Left lung (tissue), 10 donors: Measurements from ENCODE around the gene FAM20C. TPM values are rescaled to one million over a fixed set of nuclear protein-coding genes. Genes with fewer than 3 reads are reported as not detected.

Experiments
- ATAC-seq: fragments of 200-7000 bp; cut with Tn5 transposase; one replicate; pipeline ENCODE4 v1.9.1; 2020; ENCODE audit warnings: moderate library complexity
- DNase-seq, 4 donors: peaks; one replicate each; pipeline ENCODE4 v3.0.0-alpha.2; 2013 to 2020
- H3K27ac ChIP-seq, 2 donors: fragments of 200-600 bp; sonication (generic) in 1 of 2; one replicate each; pipeline versions ENCODE4 v1.5.0 to v1.8.0; 2020 to 2021
- H3K27me3 ChIP-seq, 2 donors: fragments of 200-600 bp; sonication (generic) in 1 of 2; one replicate each; pipeline versions ENCODE4 v1.5.0 to v1.8.0; 2020 to 2021
- H3K36me3 ChIP-seq, 2 donors: fragments of 200-600 bp; sonication (generic) in 1 of 2; one replicate each; pipeline versions ENCODE4 v1.5.0 to v1.8.0; 2020 to 2021
- H3K4me1 ChIP-seq, 2 donors: fragments of 200-600 bp; one replicate each; pipeline ENCODE4 v1.8.0; 2021
- H3K4me3 ChIP-seq, 2 donors: fragments of 200-600 bp; sonication (generic) in 1 of 2; one replicate each; pipeline versions ENCODE4 v1.5.0 to v1.8.0; 2020 to 2021; ENCODE audit warnings: mild to moderate bottlenecking in 1 of 2
- H3K9me3 ChIP-seq, 2 donors: fragments of 200-600 bp; sonication (generic) in 1 of 2; one replicate each; pipeline versions ENCODE4 v1.5.0 to v1.8.0; 2020 to 2021
- CTCF ChIP-seq, 2 donors: fragments of 200-600 bp; sonication (generic) in 1 of 2; IDR thresholded peaks; one replicate each; pipeline versions ENCODE4 v1.5.0 to v1.8.0; 2021; ENCODE audit warnings: antibody characterized with exemption in 2 of 2
- intact Hi-C, 2 donors: fragments of 100-400 bp; cut with DNase I; formaldehyde crosslinking; loops; one replicate each; pipeline versions ENCODE4 v1.11.2 to v1.14.2; 2022
- polyA plus RNA-seq, 6 donors: library from polyadenylated mRNA; unstranded; fragments of 120-200 nt; gene quantifications; one replicate each; pipeline ENCODE4 v1.2.1, GENCODE V29; 2013; ENCODE audit not compliant: insufficient read length in 6 of 6
- total RNA-seq, 2 donors: library from RNA; stranded (reverse); fragmentation: NEBNext Ultra II Directional; extraction: Animal tissue kit (Norgen Biotek cat#: 25700); gene quantifications; one replicate each; pipeline ENCODE4 v1.2.1, GENCODE V29; 2021
- donor health status: DM: no; HTN: yes; CAD: no.
- donor health status: DM: no; HTN: no; CAD: no.

Gene FAM20C
- total and polyA plus RNA-seq, 8 donors = 21.2 to 75.5 (median 31.8) TPM

GRCh38 chr7:270351-270983 is 78.1 kb downstream of the FAM20C start:
- H3K27me3 ChIP-seq = no peaks in the 10 kb centered on the region
- H3K4me1 ChIP-seq = no peaks in the 10 kb centered on the region
- no peak for TF ChIP-seq CTCF (IDR thresholded peaks at IDR 0.05)
- DNase-seq (peak in 1 of 4 donors; percentile 45), ATAC-seq (no peak)
- H3K27ac ChIP-seq = no peak overlapping the region
- intact Hi-C loops = no loop called here
- H3K4me3 ChIP-seq = no peak overlapping the region
- peaks cover 0 to 19% of the 10 kb centered on the region in 2 donors for H3K9me3 ChIP-seq
- H3K36me3 ChIP-seq = no peaks in the 10 kb centered on the region

DNA sequence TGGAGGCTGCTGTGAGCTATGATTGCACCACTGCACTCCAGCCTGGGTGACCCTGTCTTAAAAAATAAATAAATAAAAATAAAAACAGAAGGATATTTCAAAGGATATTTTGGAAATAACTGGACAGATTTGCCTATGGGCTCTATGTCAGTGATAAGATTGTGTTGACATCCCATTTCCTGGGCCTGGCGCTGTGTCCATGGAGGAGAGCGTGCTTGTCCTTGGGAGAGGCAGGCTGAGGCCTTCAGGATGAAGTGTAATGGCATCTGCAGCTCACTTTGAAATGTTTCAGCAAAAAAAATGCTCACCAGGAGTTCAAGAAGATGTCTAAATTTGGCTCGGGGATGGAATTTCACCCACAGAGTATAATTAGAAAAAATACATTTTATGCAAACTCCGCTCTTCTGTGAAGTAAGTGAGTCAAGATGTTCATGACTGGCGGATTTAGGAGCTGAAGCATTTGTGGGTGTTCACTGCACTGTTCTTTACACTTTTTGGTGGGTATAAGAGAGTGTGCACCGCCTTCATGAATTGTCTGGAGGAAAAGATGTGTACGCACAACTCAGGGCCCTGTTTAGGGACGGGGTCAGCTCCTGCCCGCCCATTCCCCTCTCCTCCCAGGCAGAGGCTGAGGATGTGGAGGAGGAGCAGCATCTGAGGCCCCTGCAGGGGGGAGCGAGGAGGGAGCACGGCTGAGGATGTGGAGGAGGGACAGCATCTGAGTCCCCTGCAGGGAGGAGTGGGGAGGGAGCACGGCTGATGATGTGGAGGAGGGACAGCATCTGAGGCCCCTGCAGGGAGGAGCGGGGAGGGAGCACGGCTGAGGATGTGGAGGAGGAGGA is 79.1 kb downstream of the FAM20C start:
- TF ChIP-seq CTCF (IDR thresholded peaks at IDR 0.05) = no peak
- Histone ChIP-seq H3K4me1 (no peaks in the 10 kb centered on the region), H3K27me3 (no peaks in the 10 kb centered on the region), H3K4me3 (no peak overlapping the region), H3K36me3 (no peaks in the 10 kb centered on the region), H3K9me3 (peaks cover 0 to 27% of the 10 kb centered on the region in 2 donors), H3K27ac (no peak overlapping the region)
- intact Hi-C loops = no loop called here
- ATAC-seq = no peak
- peak in 1 of 4 donors; percentile 24 for DNase-seq

- peak in 1 of 4 donors; percentile 24 for DNase-seq
- Histone ChIP-seq H3K4me1 (no peaks in the 10 kb centered on the region), H3K27me3 (no peaks in the 10 kb centered on the region), H3K36me3 (no peaks in the 10 kb centered on the region), H3K27ac (no peak overlapping the region), H3K9me3 (peaks cover 0 to 28% of the 10 kb centered on the region in 2 donors), H3K4me3 (no peak overlapping the region)
- no peak for ATAC-seq
- intact Hi-C loops = no loop called here
- TF ChIP-seq CTCF (IDR thresholded peaks at IDR 0.05) = no peak
These were observed 79.8 kb downstream of the FAM20C start for GRCh38 chr7:272108-272615.

DNA sequence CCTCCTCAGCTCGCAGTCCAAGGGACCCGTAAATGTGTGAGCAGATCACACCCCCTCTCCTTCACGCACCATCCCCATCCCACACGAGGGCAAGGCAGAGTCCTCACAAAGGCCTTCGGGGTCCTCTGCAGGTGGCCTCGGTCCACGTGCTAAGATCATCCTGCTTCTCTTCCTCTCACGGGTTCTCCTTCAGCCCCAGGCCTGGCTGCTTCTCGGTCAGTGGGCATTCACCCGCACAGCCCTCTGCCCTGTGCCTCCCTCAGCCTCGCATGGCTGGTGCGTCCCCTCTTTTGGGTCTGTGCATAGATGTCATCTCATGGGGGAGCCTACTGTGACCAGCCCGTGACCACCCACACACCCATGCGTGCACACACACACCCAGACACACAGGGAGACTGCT is 80.3 kb downstream of the FAM20C start:
- intact Hi-C loops = no loop called here

More for the DNA sequence above, 80.3 kb downstream of the FAM20C start:
- Histone ChIP-seq H3K9me3 (peaks cover 0 to 31% of the 10 kb centered on the region in 2 donors), H3K4me3 (no peak overlapping the region), H3K4me1 (no peaks in the 10 kb centered on the region), H3K27ac (no peak overlapping the region), H3K36me3 (no peaks in the 10 kb centered on the region), H3K27me3 (no peaks in the 10 kb centered on the region)
- no peak for TF ChIP-seq CTCF (IDR thresholded peaks at IDR 0.05)
- ATAC-seq (no peak), DNase-seq (peak in 2 of 4 donors; percentile 19 to 61)
